Ovary (tissue), 3 donors: Measurements from ENCODE around the gene CLDN7.

Experiments
- EP300 ChIP-seq: sonication (generic); formaldehyde crosslinking; IDR thresholded peaks from one replicate; pipeline ENCODE4 v1.6.1; 2017; ENCODE audit warnings: antibody characterized with exemption
- POLR2A ChIP-seq: fragments of 450-650 bp; IDR thresholded peaks from one replicate; pipeline ENCODE4 v1.6.1; 2017; ENCODE audit warnings: antibody characterized with exemption, mild to moderate bottlenecking, moderate library complexity
- TF ChIP-seq, protein P1 (sequence below), 3 donors: fragments of 450-650 bp in 2 of 3; fragments of 200-600 bp in 1 of 3; IDR thresholded peaks; one replicate each; pipeline versions ENCODE4 v1.5.1 to v1.8.0; 2016 to 2022; ENCODE audit warnings: antibody characterized with exemption in 3 of 3, mild to moderate bottlenecking in 1 of 3
- donor health status: DM: no; HTN: no; CAD: no.

DNA sequence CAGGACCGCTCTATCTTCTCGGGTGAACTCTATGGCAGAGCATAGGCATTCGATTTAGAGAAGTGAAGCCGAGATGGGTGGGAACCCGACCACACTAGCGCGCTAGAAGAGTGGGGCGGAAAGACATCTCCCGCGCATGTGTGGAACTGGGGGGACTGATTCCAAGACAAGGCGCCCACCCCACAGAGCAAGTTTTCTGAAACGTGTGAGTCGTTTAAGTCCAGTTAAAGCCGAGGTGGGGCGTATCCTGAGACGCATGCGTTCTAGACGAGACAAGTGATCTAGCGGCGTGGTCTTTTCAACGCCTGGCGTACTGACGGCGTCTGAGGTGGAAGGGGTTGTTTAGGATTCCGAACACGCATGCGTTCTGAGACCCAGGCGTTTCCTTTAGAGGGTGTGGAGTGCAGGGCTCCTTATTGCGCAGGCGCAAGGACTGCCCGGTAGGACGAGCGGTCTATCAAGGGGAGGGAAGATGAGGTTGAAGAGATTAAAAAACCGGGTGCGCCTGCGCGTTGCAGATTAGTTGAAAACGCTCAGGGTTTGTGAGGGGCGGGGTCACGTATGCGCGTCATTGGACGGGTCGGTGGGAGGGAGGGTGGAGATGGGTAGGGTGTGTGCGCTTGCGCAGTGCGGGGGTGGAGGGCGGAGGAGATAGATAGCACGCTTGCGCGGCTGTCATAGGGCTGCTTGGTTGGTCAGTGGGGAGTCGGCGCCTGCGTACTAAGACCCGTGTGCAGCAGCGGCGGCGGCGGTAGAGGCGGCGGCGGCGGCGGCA lies 44.8 kb upstream of the CLDN7 start, which contains the start of gene EIF5A:
- TF ChIP-seq, protein P1, sequence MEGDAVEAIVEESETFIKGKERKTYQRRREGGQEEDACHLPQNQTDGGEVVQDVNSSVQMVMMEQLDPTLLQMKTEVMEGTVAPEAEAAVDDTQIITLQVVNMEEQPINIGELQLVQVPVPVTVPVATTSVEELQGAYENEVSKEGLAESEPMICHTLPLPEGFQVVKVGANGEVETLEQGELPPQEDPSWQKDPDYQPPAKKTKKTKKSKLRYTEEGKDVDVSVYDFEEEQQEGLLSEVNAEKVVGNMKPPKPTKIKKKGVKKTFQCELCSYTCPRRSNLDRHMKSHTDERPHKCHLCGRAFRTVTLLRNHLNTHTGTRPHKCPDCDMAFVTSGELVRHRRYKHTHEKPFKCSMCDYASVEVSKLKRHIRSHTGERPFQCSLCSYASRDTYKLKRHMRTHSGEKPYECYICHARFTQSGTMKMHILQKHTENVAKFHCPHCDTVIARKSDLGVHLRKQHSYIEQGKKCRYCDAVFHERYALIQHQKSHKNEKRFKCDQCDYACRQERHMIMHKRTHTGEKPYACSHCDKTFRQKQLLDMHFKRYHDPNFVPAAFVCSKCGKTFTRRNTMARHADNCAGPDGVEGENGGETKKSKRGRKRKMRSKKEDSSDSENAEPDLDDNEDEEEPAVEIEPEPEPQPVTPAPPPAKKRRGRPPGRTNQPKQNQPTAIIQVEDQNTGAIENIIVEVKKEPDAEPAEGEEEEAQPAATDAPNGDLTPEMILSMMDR (IDR thresholded peaks at IDR 0.05): peak in 1 of 3 donors; percentile 11
- TF ChIP-seq POLR2A (peak; percentile 90), EP300 (peak; percentile 20)
